DMS53 treated with DMSO at 0.1 percent for 48 hours (cell line): ENCODE measurements around the gene KCNK1.

Experiments used
- DNase-seq: peaks from one replicate; lab custom pipeline; 2025; ENCODE audit not compliant: unreplicated experiment; lab: John Stamatoyannopoulos, UW

Gene KCNK1

GRCh38 chr1:233613252-233614172 lies at the start of gene KCNK1:
TSS of gene KCNK1 (plus strand) at chr1:233614106. CDS start at chr1:233614172, 66 bp downstream.
- peak; percentile 62 for DNase-seq

GRCh38 chr1:233565313-233565712 lies 48.6 kb upstream of the KCNK1 start:
- DNase-seq, result no peak

GRCh38 chr1:233566886-233567285 lies 47.0 kb upstream of the KCNK1 start:
- DNase-seq, result no peak

GRCh38 chr1:233569636-233570035 lies 44.3 kb upstream of the KCNK1 start:
- no peak for DNase-seq

GRCh38 chr1:233570216-233570615 lies 43.7 kb upstream of the KCNK1 start:
- DNase-seq, result no peak

- no peak for DNase-seq
These were observed 43.2 kb upstream of the KCNK1 start for GRCh38 chr1:233570706-233571105.

- no peak for DNase-seq
These were observed 41.0 kb upstream of the KCNK1 start for GRCh38 chr1:233572896-233573295.

- DNase-seq, result no peak
These were observed 38.5 kb upstream of the KCNK1 start for GRCh38 chr1:233575450-233575849.

- DNase-seq, result no peak
These were observed 31.5 kb upstream of the KCNK1 start for GRCh38 chr1:233582439-233582838.

GRCh38 chr1:233584376-233584775 lies 29.5 kb upstream of the KCNK1 start:
- no peak for DNase-seq

- no peak for DNase-seq
These were observed 29.0 kb upstream of the KCNK1 start for GRCh38 chr1:233584931-233585330.

- DNase-seq, result no peak
These were observed 27.6 kb upstream of the KCNK1 start for GRCh38 chr1:233586301-233586700.

- DNase-seq, result no peak
These were observed 26.7 kb upstream of the KCNK1 start for GRCh38 chr1:233587196-233587595.

GRCh38 chr1:233587958-233588799 lies 25.7 kb upstream of the KCNK1 start:
- no peak for DNase-seq

- DNase-seq, result no peak
These were observed 16.4 kb upstream of the KCNK1 start for GRCh38 chr1:233597489-233597901.

GRCh38 chr1:233598891-233599541 lies 14.9 kb upstream of the KCNK1 start:
- DNase-seq, result no peak

- DNase-seq, result no peak
These were observed 14.3 kb upstream of the KCNK1 start for GRCh38 chr1:233599542-233600073.

- no peak for DNase-seq
These were observed 13.4 kb upstream of the KCNK1 start for GRCh38 chr1:233600488-233600887.

GRCh38 chr1:233603478-233603877 lies 10.4 kb upstream of the KCNK1 start:
- DNase-seq, result no peak

GRCh38 chr1:233605205-233605604 lies 8.7 kb upstream of the KCNK1 start:
- DNase-seq, result no peak

GRCh38 chr1:233606813-233607212 lies 7.1 kb upstream of the KCNK1 start:
- DNase-seq, result no peak
